CD4-positive, alpha-beta T cell (primary cell): ENCODE results near the gene SPIRE2. TPM values are rescaled to one million over a fixed set of nuclear protein-coding genes. Genes with fewer than 3 reads are reported as not detected.
A peak's percentile ranks its signal among the peaks of the same experiment; 100 is the strongest.

Source experiments
- ATAC-seq: fragments of 200-7000 bp; cut with Tn5 transposase; one replicate; pipeline ENCODE4 v1.10.0; 2022; ENCODE audit warnings: mild to moderate bottlenecking; ENCODE audit not compliant: poor library complexity
- CTCF ChIA-PET: fragments of 350-600 bp; sonication (Branson Sonifier 250); formaldehyde crosslinking; loops from one replicate; lab custom pipeline; 2021; ENCODE audit warnings: antibody characterized with exemption, inconsistent platforms; lab: Charles Lee
- POLR2A ChIA-PET: fragments of 350-600 bp; sonication (Branson Sonifier 250); formaldehyde crosslinking; loops from one replicate; lab custom pipeline; 2021; ENCODE audit warnings: antibody characterized with exemption, inconsistent platforms; lab: Charles Lee
- DNase-seq, 14 experiments: peaks; one replicate each; pipeline ENCODE4 v3.0.0-alpha.2; 2013 to 2020; ENCODE audit warnings: mixed read lengths in 2 of 14
- H3K27ac ChIP-seq, 2 donors: one replicate each; pipeline versions ENCODE4 v1.5.1 to v1.7.0; 2013; ENCODE audit warnings: low read length in 2 of 2, low read depth in 1 of 2, mild to moderate bottlenecking in 1 of 2
- H3K27me3 ChIP-seq, 2 experiments: 1 replicate in 1 of 2; 2 replicates in 1 of 2; pipeline versions ENCODE4 v1.6.1 to v1.7.0; 2013; ENCODE audit warnings: low read length in 2 of 2, control low read depth in 1 of 2, mild to moderate bottlenecking in 1 of 2, moderate library complexity in 1 of 2; ENCODE audit not compliant: insufficient read depth in 2 of 2, control insufficient read depth in 1 of 2
- H3K36me3 ChIP-seq: one replicate; pipeline ENCODE4 v1.6.1; 2013; ENCODE audit warnings: low read length, control low read depth; ENCODE audit not compliant: insufficient read depth
- H3K4me1 ChIP-seq: one replicate; pipeline ENCODE4 v1.6.1; 2013; ENCODE audit warnings: low read length, control low read depth; ENCODE audit not compliant: insufficient read depth
- H3K4me3 ChIP-seq: one replicate; pipeline ENCODE4 v1.5.1; 2013; ENCODE audit warnings: mild to moderate bottlenecking, low read length, moderate library complexity
- H3K9me3 ChIP-seq, 2 experiments: 1 replicate in 1 of 2; 2 replicates in 1 of 2; pipeline versions ENCODE4 v1.6.1 to v1.7.0; 2013; ENCODE audit warnings: low read length in 2 of 2, mild to moderate bottlenecking in 2 of 2, control low read depth in 1 of 2, moderate library complexity in 1 of 2; ENCODE audit not compliant: control insufficient read depth in 1 of 2, insufficient read depth in 1 of 2
- H3K27ac Mint-ChIP-seq: one replicate; pipeline ENCODE4 v1.8.0; 2020; ENCODE audit warnings: mixed read lengths
- H3K27me3 Mint-ChIP-seq: one replicate; pipeline ENCODE4 v1.8.0; 2021; ENCODE audit warnings: mixed read lengths
- H3K36me3 Mint-ChIP-seq: one replicate; pipeline ENCODE4 v1.8.0; 2021; ENCODE audit warnings: low read depth, mixed read lengths
- H3K4me1 Mint-ChIP-seq: one replicate; pipeline ENCODE4 v1.8.0; 2021; ENCODE audit warnings: low read depth, mixed read lengths
- H3K4me3 Mint-ChIP-seq: one replicate; pipeline ENCODE4 v1.8.0; 2020; ENCODE audit warnings: mild to moderate bottlenecking, mixed read lengths
- H3K9me3 Mint-ChIP-seq: one replicate; pipeline ENCODE4 v1.8.0; 2020; ENCODE audit warnings: mixed read lengths
- CTCF ChIP-seq: fragments of 200-600 bp; IDR thresholded peaks from one replicate; pipeline ENCODE4 v1.8.0; 2022; ENCODE audit warnings: antibody characterized with exemption, mild to moderate bottlenecking
- intact Hi-C, 2 experiments: fragments of 100-400 bp; cut with DNase I in 1 of 2; cut with micrococcal nuclease in 1 of 2; formaldehyde crosslinking; loops; one replicate each; pipeline versions ENCODE4 v1.15.1 to v1.9.0; 2023 to 2025; cut with DNase I, micrococcal nuclease
- total RNA-seq, 174 experiments: library from RNA in 2 of 174; stranded (reverse) in 2 of 174; gene quantifications; one replicate each; pipeline ENCODE4 v1.2.3 and lab custom pipeline; 2021 to 2026

Gene SPIRE2
- total RNA-seq, 2 experiments from 2014 or later = 1.1 TPM

GRCh38 chr16:89784406-89784805 is 43.9 kb upstream of the SPIRE2 start:
- H3K27me3 Mint-ChIP-seq = no peaks in the 10 kb centered on the region
- H3K4me1 Mint-ChIP-seq = peaks cover 31% of the 10 kb centered on the region
- Histone ChIP-seq H3K4me1 (peaks cover 37% of the 10 kb centered on the region), H3K36me3 (no peaks in the 10 kb centered on the region), H3K27ac (no peak overlapping the region), H3K9me3 (no peaks in the 10 kb centered on the region), H3K27me3 (no peaks in the 10 kb centered on the region), H3K4me3 (no peak overlapping the region)
- H3K9me3 Mint-ChIP-seq = no peaks in the 10 kb centered on the region
- H3K27ac Mint-ChIP-seq = peak overlapping the region; percentile 69
- CTCF ChIA-PET = no interaction called here
- DNase-seq = peak in 7 of 14 experiments; percentile 4 to 72 (median 37)
- ATAC-seq = peak; percentile 68
- POLR2A ChIA-PET = interaction anchor here (0.6 to 2.3 kb wide), 4 partner anchors 36 to 91 kb away, joined by 3 to 8 read pairs (median 4); partner anchors contain the start of gene TCF25
- H3K36me3 Mint-ChIP-seq = no peaks in the 10 kb centered on the region
- no peak for TF ChIP-seq CTCF
- H3K4me3 Mint-ChIP-seq = peak overlapping the region; percentile 11
- intact Hi-C loops = loop anchor here (2.0 to 5.0 kb wide), 2 partner anchors 37 to 84 kb away; partner anchors contain the start of gene SPATA2L (in 1 of the 2)

- Mint-ChIP-seq H3K27me3 (no peaks in the 10 kb centered on the region), H3K27ac (peak overlapping the region; percentile 69), H3K4me1 (peaks cover 31% of the 10 kb centered on the region), H3K36me3 (no peaks in the 10 kb centered on the region), H3K4me3 (peak overlapping the region; percentile 57), H3K9me3 (no peaks in the 10 kb centered on the region)
- no peak for TF ChIP-seq CTCF
- DNase-seq (peak in 13 of 14 experiments; percentile 21 to 84 (median 37)), ATAC-seq (peak; percentile 77)
- Histone ChIP-seq H3K27me3 (no peaks in the 10 kb centered on the region), H3K27ac (no peak overlapping the region), H3K9me3 (no peaks in the 10 kb centered on the region), H3K4me3 (no peak overlapping the region), H3K4me1 (peaks cover 37% of the 10 kb centered on the region), H3K36me3 (no peaks in the 10 kb centered on the region)
- CTCF ChIA-PET = interaction anchor here (0.7 to 2.4 kb wide), 4 partner anchors 62 to 189 kb away, joined by 3 to 10 read pairs (median 6); no protein-coding TSS in a partner anchor
- intact Hi-C loops = loop anchor here in 1 of 2 experiments (2.0 kb wide), 1 partner anchor 85 kb away; the partner anchor contains the start of gene SPATA2L
- POLR2A ChIA-PET = interaction anchor here (0.7 to 2.3 kb wide), 7 partner anchors 9 to 80 kb away, joined by 3 to 8 read pairs (median 4); no protein-coding TSS in a partner anchor
Observed at GRCh38 chr16:89785523-89786155, 42.6 kb upstream of the SPIRE2 start.

GRCh38 chr16:89786474-89787364 is 41.6 kb upstream of the SPIRE2 start:
- no peaks in the 10 kb centered on the region for H3K36me3 Mint-ChIP-seq
- no peak overlapping the region for H3K27ac Mint-ChIP-seq
- H3K27me3 Mint-ChIP-seq = no peaks in the 10 kb centered on the region
- Histone ChIP-seq H3K36me3 (no peaks in the 10 kb centered on the region), H3K27ac (no peak overlapping the region), H3K9me3 (no peaks in the 10 kb centered on the region), H3K4me3 (no peak overlapping the region), H3K4me1 (peaks cover 37% of the 10 kb centered on the region), H3K27me3 (no peaks in the 10 kb centered on the region)
- H3K9me3 Mint-ChIP-seq = no peaks in the 10 kb centered on the region
- ATAC-seq (no peak), DNase-seq (no peak)
- ChIA-PET POLR2A (interaction anchor here (0.7 to 2.3 kb wide), 3 partner anchors 8 to 75 kb away, joined by 4 to 8 read pairs (median 6); no protein-coding TSS in a partner anchor), CTCF (interaction anchor here (1.4 to 2.4 kb wide), 3 partner anchors 63 to 87 kb away, joined by 3 to 10 read pairs (median 8); no protein-coding TSS in a partner anchor)
- no peak for TF ChIP-seq CTCF
- intact Hi-C loops = no loop called here
- peaks cover 31% of the 10 kb centered on the region for H3K4me1 Mint-ChIP-seq
- H3K4me3 Mint-ChIP-seq = no peak overlapping the region
